SJSA1 (cell line): ENCODE measurements around the gene TENM4. TPM values are rescaled to one million over a fixed set of nuclear protein-coding genes. Genes with fewer than 3 reads are reported as not detected.

ENCODE experiments used
- DNase-seq, 2 experiments: peaks; one replicate each; pipeline ENCODE4 v3.0.0-alpha.2; 2015 to 2020; ENCODE audit warnings: low spot score in 2 of 2, low read depth in 1 of 2
- H3K27ac ChIP-seq: fragments of 250-450 bp; sonication (Bioruptor Pico); 2 replicates; pipeline ENCODE4 v1.5.1; 2020; ENCODE audit warnings: mild to moderate bottlenecking, moderate library complexity
- H3K27me3 ChIP-seq: fragments of 250-450 bp; sonication (Bioruptor Pico); replicated peaks from 2 replicates; pipeline ENCODE4 v1.5.1; 2020; ENCODE audit warnings: mild to moderate bottlenecking, moderate library complexity
- H3K36me3 ChIP-seq: fragments of 250-450 bp; sonication (Bioruptor Pico); 2 replicates; pipeline ENCODE4 v1.5.1; 2020; ENCODE audit warnings: mild to moderate bottlenecking
- H3K4me1 ChIP-seq: fragments of 250-450 bp; sonication (Bioruptor Pico); replicated peaks from 2 replicates; pipeline ENCODE4 v1.6.1; 2021; ENCODE audit warnings: mild to moderate bottlenecking
- H3K4me3 ChIP-seq: fragments of 250-450 bp; sonication (Bioruptor Pico); 2 replicates; pipeline ENCODE4 v1.5.1; 2020; ENCODE audit warnings: mild to moderate bottlenecking
- H3K9me3 ChIP-seq: fragments of 250-450 bp; sonication (Bioruptor Pico); replicated peaks from 2 replicates; pipeline ENCODE4 v1.5.1; 2020; ENCODE audit warnings: mild to moderate bottlenecking
- total RNA-seq: library from RNA; depleted of rRNA; stranded (reverse); fragments of >200 nt; shearing (Covaris generic); gene quantifications from 2 replicates; pipeline ENCODE4 v1.2.3, GENCODE V29; 2014

Gene TENM4
- total RNA-seq, 1 experiment from 2014 or later, result not detected

GRCh38 chr11:79330651-79331050 is 110.2 kb downstream of the TENM4 start:
- no peak overlapping the region for H3K4me3 ChIP-seq
- H3K9me3 ChIP-seq, result no peaks in the 10 kb centered on the region
- H3K27me3 ChIP-seq, result no peaks in the 10 kb centered on the region
- no peaks in the 10 kb centered on the region for H3K36me3 ChIP-seq
- H3K4me1 ChIP-seq, result no peaks in the 10 kb centered on the region
- DNase-seq, result no peak
- H3K27ac ChIP-seq, result no peak overlapping the region

GRCh38 chr11:79329561-79329960 is 111.3 kb downstream of the TENM4 start:
- no peak for DNase-seq
- Histone ChIP-seq H3K36me3 (no peaks in the 10 kb centered on the region), H3K27ac (no peak overlapping the region), H3K4me1 (no peaks in the 10 kb centered on the region), H3K9me3 (no peaks in the 10 kb centered on the region), H3K4me3 (no peak overlapping the region), H3K27me3 (no peaks in the 10 kb centered on the region)

- no peaks in the 10 kb centered on the region for H3K36me3 ChIP-seq
- no peak overlapping the region for H3K27ac ChIP-seq
- H3K4me1 ChIP-seq, result no peaks in the 10 kb centered on the region
- no peak for DNase-seq
- no peaks in the 10 kb centered on the region for H3K9me3 ChIP-seq
- H3K4me3 ChIP-seq, result no peak overlapping the region
- no peaks in the 10 kb centered on the region for H3K27me3 ChIP-seq
Measured at GRCh38 chr11:79328402-79328801, 112.4 kb downstream of the TENM4 start.

GRCh38 chr11:79325851-79326250 is 115.0 kb downstream of the TENM4 start:
- no peaks in the 10 kb centered on the region for H3K36me3 ChIP-seq
- no peak overlapping the region for H3K4me3 ChIP-seq
- H3K27me3 ChIP-seq, result no peaks in the 10 kb centered on the region
- no peak overlapping the region for H3K27ac ChIP-seq
- DNase-seq, result no peak
- no peaks in the 10 kb centered on the region for H3K4me1 ChIP-seq
- no peaks in the 10 kb centered on the region for H3K9me3 ChIP-seq

- no peaks in the 10 kb centered on the region for H3K27me3 ChIP-seq
- no peak overlapping the region for H3K4me3 ChIP-seq
- no peak overlapping the region for H3K27ac ChIP-seq
- H3K36me3 ChIP-seq, result no peaks in the 10 kb centered on the region
- DNase-seq, result no peak
- H3K4me1 ChIP-seq, result no peaks in the 10 kb centered on the region
- no peaks in the 10 kb centered on the region for H3K9me3 ChIP-seq
Measured at GRCh38 chr11:79321263-79321662, 119.6 kb downstream of the TENM4 start.

GRCh38 chr11:79314906-79315689 is 125.7 kb downstream of the TENM4 start:
- H3K4me3 ChIP-seq, result no peak overlapping the region
- H3K36me3 ChIP-seq, result no peaks in the 10 kb centered on the region
- no peaks in the 10 kb centered on the region for H3K9me3 ChIP-seq
- no peak for DNase-seq
- no peaks in the 10 kb centered on the region for H3K4me1 ChIP-seq
- H3K27me3 ChIP-seq, result no peaks in the 10 kb centered on the region
- no peak overlapping the region for H3K27ac ChIP-seq

- H3K4me1 ChIP-seq, result no peaks in the 10 kb centered on the region
- no peaks in the 10 kb centered on the region for H3K9me3 ChIP-seq
- H3K4me3 ChIP-seq, result no peak overlapping the region
- DNase-seq, result no peak
- no peak overlapping the region for H3K27ac ChIP-seq
- H3K27me3 ChIP-seq, result no peaks in the 10 kb centered on the region
- no peaks in the 10 kb centered on the region for H3K36me3 ChIP-seq
Measured at GRCh38 chr11:79313530-79313913, 127.3 kb downstream of the TENM4 start.

- H3K27me3 ChIP-seq, result no peaks in the 10 kb centered on the region
- no peaks in the 10 kb centered on the region for H3K9me3 ChIP-seq
- H3K27ac ChIP-seq, result no peak overlapping the region
- no peak overlapping the region for H3K4me3 ChIP-seq
- no peaks in the 10 kb centered on the region for H3K4me1 ChIP-seq
- H3K36me3 ChIP-seq, result no peaks in the 10 kb centered on the region
- no peak for DNase-seq
Measured at GRCh38 chr11:79312617-79313529, 128.0 kb downstream of the TENM4 start.

- Histone ChIP-seq H3K36me3 (no peaks in the 10 kb centered on the region), H3K4me1 (no peaks in the 10 kb centered on the region), H3K27ac (no peak overlapping the region), H3K9me3 (no peaks in the 10 kb centered on the region), H3K27me3 (no peaks in the 10 kb centered on the region), H3K4me3 (no peak overlapping the region)
- no peak for DNase-seq
Measured at GRCh38 chr11:79311461-79311860, 129.4 kb downstream of the TENM4 start.

GRCh38 chr11:79309407-79309806 is 131.4 kb downstream of the TENM4 start:
- H3K36me3 ChIP-seq, result no peaks in the 10 kb centered on the region
- no peaks in the 10 kb centered on the region for H3K4me1 ChIP-seq
- H3K4me3 ChIP-seq, result no peak overlapping the region
- DNase-seq, result no peak
- H3K27me3 ChIP-seq, result no peaks in the 10 kb centered on the region
- H3K9me3 ChIP-seq, result no peaks in the 10 kb centered on the region
- no peak overlapping the region for H3K27ac ChIP-seq

GRCh38 chr11:79308429-79308828 is 132.4 kb downstream of the TENM4 start:
- DNase-seq, result no peak
- H3K9me3 ChIP-seq, result no peaks in the 10 kb centered on the region
- H3K36me3 ChIP-seq, result no peaks in the 10 kb centered on the region
- H3K27me3 ChIP-seq, result no peaks in the 10 kb centered on the region
- no peak overlapping the region for H3K4me3 ChIP-seq
- no peaks in the 10 kb centered on the region for H3K4me1 ChIP-seq
- H3K27ac ChIP-seq, result no peak overlapping the region

GRCh38 chr11:79304599-79305212 is 136.1 kb downstream of the TENM4 start:
- Histone ChIP-seq H3K4me3 (no peak overlapping the region), H3K27ac (no peak overlapping the region), H3K27me3 (no peaks in the 10 kb centered on the region), H3K4me1 (no peaks in the 10 kb centered on the region), H3K36me3 (no peaks in the 10 kb centered on the region), H3K9me3 (no peaks in the 10 kb centered on the region)
- no peak for DNase-seq

- Histone ChIP-seq H3K27ac (no peak overlapping the region), H3K27me3 (no peaks in the 10 kb centered on the region), H3K4me3 (no peak overlapping the region), H3K36me3 (no peaks in the 10 kb centered on the region), H3K4me1 (no peaks in the 10 kb centered on the region), H3K9me3 (no peaks in the 10 kb centered on the region)
- no peak for DNase-seq
Measured at GRCh38 chr11:79296141-79296540, 144.7 kb downstream of the TENM4 start.
